IMR-90 (cell line): ENCODE results near the gene RSRC1.

Source experiments
- CEBPB ChIP-seq: IDR thresholded peaks from 2 replicates; pipeline ENCODE4 v1.6.1; 2012; ENCODE audit warnings: low read depth, low read length, improper control_type of control experiment
- CHD1 ChIP-seq: IDR thresholded peaks from 2 replicates; pipeline ENCODE4 v1.6.1; 2012; ENCODE audit warnings: low read depth, low read length, improper control_type of control experiment
- FOS ChIP-seq: fragments of 150-350 bp; IDR thresholded peaks from 2 replicates; pipeline ENCODE4 v1.6.1; 2016; ENCODE audit warnings: low read depth, low read length
- MAFK ChIP-seq: IDR thresholded peaks from 2 replicates; pipeline ENCODE4 v1.6.1; 2012; ENCODE audit warnings: low read depth, low read length, improper control_type of control experiment
- MAZ ChIP-seq: IDR thresholded peaks from 2 replicates; pipeline ENCODE4 v1.6.1; 2012; ENCODE audit warnings: low read depth, mild to moderate bottlenecking, low read length, improper control_type of control experiment, moderate library complexity, borderline replicate concordance
- NFE2L2 ChIP-seq: fragments of 150-350 bp; IDR thresholded peaks from 2 replicates; pipeline ENCODE4 v1.6.1; 2016; ENCODE audit warnings: low read depth, mild to moderate bottlenecking, low read length
- POLR2A ChIP-seq: IDR thresholded peaks from 2 replicates; pipeline ENCODE4 v1.6.1; 2012; ENCODE audit warnings: mild to moderate bottlenecking, low read depth, low read length
- RAD21 ChIP-seq: IDR thresholded peaks from 2 replicates; pipeline ENCODE4 v1.6.1; 2012; ENCODE audit warnings: low read length, improper control_type of control experiment
- RCOR1 ChIP-seq: IDR thresholded peaks from 2 replicates; pipeline ENCODE4 v1.6.1; 2012; ENCODE audit warnings: mild to moderate bottlenecking, low read length, improper control_type of control experiment; ENCODE audit not compliant: insufficient replicate concordance
- RFX5 ChIP-seq: IDR thresholded peaks from 2 replicates; pipeline ENCODE4 v1.8.0; 2012; ENCODE audit warnings: low read depth, mild to moderate bottlenecking, low read length, moderate library complexity
- SMC3 ChIP-seq: fragments of 150-350 bp; IDR thresholded peaks from 2 replicates; pipeline ENCODE4 v1.6.1; 2016; ENCODE audit warnings: low read depth, mild to moderate bottlenecking, antibody characterized with exemption, low read length, moderate library complexity
- TF ChIP-seq, protein P1 (sequence below): conservative IDR thresholded peaks from 2 replicates; pipeline ENCODE4 v1.5.1; 2012; ENCODE audit warnings: mild to moderate bottlenecking, low read depth, low read length, improper control_type of control experiment
- TF ChIP-seq, protein P2 (sequence below): fragments of 150-350 bp; IDR thresholded peaks from 2 replicates; pipeline ENCODE4 v1.6.1; 2016; ENCODE audit warnings: low read depth, mild to moderate bottlenecking, low read length, moderate library complexity, borderline replicate concordance
- TF ChIP-seq, protein P3 (sequence below): fragments of 150-350 bp; IDR thresholded peaks from 2 replicates; pipeline ENCODE4 v1.6.1; 2017; ENCODE audit warnings: mild to moderate bottlenecking, antibody characterized with exemption, low read length, low read depth

DNA sequence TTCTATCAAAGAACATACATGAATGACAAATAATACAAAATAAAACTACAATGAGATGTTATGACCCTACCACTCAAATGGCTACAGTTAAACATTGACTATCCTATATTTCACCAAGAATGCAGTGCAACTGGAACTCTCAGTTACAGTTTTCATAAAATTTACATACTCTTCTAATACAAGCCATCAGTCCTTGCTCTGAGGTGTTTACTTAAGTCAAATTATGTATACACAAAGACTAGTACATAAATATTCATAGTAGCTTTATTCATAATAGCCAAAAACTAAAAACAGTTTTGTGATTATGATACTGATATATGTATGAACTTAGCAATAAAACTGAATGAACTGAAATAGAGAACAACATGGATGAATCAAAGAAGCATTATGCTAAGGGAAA lies 480.3 kb downstream of the RSRC1 start:
- TF ChIP-seq, protein P1, sequence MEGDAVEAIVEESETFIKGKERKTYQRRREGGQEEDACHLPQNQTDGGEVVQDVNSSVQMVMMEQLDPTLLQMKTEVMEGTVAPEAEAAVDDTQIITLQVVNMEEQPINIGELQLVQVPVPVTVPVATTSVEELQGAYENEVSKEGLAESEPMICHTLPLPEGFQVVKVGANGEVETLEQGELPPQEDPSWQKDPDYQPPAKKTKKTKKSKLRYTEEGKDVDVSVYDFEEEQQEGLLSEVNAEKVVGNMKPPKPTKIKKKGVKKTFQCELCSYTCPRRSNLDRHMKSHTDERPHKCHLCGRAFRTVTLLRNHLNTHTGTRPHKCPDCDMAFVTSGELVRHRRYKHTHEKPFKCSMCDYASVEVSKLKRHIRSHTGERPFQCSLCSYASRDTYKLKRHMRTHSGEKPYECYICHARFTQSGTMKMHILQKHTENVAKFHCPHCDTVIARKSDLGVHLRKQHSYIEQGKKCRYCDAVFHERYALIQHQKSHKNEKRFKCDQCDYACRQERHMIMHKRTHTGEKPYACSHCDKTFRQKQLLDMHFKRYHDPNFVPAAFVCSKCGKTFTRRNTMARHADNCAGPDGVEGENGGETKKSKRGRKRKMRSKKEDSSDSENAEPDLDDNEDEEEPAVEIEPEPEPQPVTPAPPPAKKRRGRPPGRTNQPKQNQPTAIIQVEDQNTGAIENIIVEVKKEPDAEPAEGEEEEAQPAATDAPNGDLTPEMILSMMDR, result no peak
- no peak for TF ChIP-seq RAD21
- TF ChIP-seq SMC3, result no peak
- TF ChIP-seq POLR2A, result no peak
- TF ChIP-seq RFX5, result no peak
- TF ChIP-seq, protein P2, sequence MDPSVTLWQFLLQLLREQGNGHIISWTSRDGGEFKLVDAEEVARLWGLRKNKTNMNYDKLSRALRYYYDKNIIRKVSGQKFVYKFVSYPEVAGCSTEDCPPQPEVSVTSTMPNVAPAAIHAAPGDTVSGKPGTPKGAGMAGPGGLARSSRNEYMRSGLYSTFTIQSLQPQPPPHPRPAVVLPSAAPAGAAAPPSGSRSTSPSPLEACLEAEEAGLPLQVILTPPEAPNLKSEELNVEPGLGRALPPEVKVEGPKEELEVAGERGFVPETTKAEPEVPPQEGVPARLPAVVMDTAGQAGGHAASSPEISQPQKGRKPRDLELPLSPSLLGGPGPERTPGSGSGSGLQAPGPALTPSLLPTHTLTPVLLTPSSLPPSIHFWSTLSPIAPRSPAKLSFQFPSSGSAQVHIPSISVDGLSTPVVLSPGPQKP, result no peak
- TF ChIP-seq, protein P3, sequence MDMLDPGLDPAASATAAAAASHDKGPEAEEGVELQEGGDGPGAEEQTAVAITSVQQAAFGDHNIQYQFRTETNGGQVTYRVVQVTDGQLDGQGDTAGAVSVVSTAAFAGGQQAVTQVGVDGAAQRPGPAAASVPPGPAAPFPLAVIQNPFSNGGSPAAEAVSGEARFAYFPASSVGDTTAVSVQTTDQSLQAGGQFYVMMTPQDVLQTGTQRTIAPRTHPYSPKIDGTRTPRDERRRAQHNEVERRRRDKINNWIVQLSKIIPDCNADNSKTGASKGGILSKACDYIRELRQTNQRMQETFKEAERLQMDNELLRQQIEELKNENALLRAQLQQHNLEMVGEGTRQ, result no peak
- no peak for TF ChIP-seq RCOR1
- no peak for TF ChIP-seq NFE2L2
- TF ChIP-seq CEBPB, result no peak
- TF ChIP-seq CHD1, result no peak
- TF ChIP-seq MAFK, result no peak
- no peak for TF ChIP-seq FOS
- TF ChIP-seq MAZ, result no peak
